ENCODE data around the gene HID1. TPM values are rescaled to one million over a fixed set of nuclear protein-coding genes. Genes with fewer than 3 reads are reported as not detected.
"Not testable (repeated sequence)": the region's sequence is repeated elsewhere in the genome, so short reads cannot be mapped to it uniquely, and the experiment has no call there.

HID1 gene
- total RNA-seq, 3 donors from 2014 or later (not counting 1 experiment from before 2014, with no cell fraction given), result 0.66 to 9.5 (median 2.8) TPM

DNA sequence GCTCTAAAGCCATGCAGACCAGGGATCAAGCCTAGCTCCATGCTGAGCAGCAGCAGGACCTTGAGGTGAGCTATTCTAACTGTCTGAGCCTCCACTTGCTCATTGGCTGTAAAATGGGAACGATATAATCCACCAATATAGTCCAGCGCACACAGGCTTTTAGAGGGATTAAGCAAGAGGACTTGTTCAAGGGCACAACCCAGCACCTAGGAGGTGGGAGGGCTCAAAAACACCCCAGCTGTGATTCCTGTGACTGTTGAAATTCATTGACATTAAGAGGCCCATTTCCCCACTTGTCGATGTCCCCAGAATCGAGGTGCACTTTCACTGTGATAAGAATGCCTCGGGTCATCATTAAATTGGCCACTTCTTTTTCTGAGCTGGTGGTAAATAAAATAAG, 53.7 kb downstream of the HID1 start:
- peaks cover 0 to 18% of the 10 kb centered on the region in 2 donors for H3K27me3 Mint-ChIP-seq (ENCODE audit: low read depth in 2 of 2)
- H3K9me3 ChIP-seq (ENCODE audit: control insufficient read depth, insufficient read depth, low read length), result no peaks in the 10 kb centered on the region
- WGBS (ENCODE audit: insufficient coverage), result 93% methylated on average over 5 of the region's 5 CpGs
- H3K4me1 ChIP-seq (ENCODE audit: control insufficient read depth, insufficient read depth, low read length), result peaks cover 22% of the 10 kb centered on the region
- ATAC-seq, result no peak
- TF ChIP-seq, protein P1, sequence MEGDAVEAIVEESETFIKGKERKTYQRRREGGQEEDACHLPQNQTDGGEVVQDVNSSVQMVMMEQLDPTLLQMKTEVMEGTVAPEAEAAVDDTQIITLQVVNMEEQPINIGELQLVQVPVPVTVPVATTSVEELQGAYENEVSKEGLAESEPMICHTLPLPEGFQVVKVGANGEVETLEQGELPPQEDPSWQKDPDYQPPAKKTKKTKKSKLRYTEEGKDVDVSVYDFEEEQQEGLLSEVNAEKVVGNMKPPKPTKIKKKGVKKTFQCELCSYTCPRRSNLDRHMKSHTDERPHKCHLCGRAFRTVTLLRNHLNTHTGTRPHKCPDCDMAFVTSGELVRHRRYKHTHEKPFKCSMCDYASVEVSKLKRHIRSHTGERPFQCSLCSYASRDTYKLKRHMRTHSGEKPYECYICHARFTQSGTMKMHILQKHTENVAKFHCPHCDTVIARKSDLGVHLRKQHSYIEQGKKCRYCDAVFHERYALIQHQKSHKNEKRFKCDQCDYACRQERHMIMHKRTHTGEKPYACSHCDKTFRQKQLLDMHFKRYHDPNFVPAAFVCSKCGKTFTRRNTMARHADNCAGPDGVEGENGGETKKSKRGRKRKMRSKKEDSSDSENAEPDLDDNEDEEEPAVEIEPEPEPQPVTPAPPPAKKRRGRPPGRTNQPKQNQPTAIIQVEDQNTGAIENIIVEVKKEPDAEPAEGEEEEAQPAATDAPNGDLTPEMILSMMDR (IDR thresholded peaks at IDR 0.05), result no peak
- H3K36me3 Mint-ChIP-seq, result no peaks in the 10 kb centered on the region
- peaks cover 12% of the 10 kb centered on the region for H3K27me3 ChIP-seq (ENCODE audit: control insufficient read depth, insufficient read depth, low read length)
- no peak overlapping the region for H3K27ac ChIP-seq (ENCODE audit: low read length)
- no peak overlapping the region for H3K27ac Mint-ChIP-seq
- H3K36me3 ChIP-seq (ENCODE audit: control insufficient read depth, insufficient read depth, low read length), result no peaks in the 10 kb centered on the region
- intact Hi-C loops (cut with micrococcal nuclease), result no loop called here
- no peak overlapping the region for H3K4me3 Mint-ChIP-seq
- no peaks in the 10 kb centered on the region for H3K9me3 Mint-ChIP-seq
- H3K4me1 Mint-ChIP-seq, result peaks cover 0 to 8% of the 10 kb centered on the region in 2 donors
- H3K4me3 ChIP-seq (ENCODE audit: low read length), result no peak overlapping the region
- DNase-seq, result no peak

DNA sequence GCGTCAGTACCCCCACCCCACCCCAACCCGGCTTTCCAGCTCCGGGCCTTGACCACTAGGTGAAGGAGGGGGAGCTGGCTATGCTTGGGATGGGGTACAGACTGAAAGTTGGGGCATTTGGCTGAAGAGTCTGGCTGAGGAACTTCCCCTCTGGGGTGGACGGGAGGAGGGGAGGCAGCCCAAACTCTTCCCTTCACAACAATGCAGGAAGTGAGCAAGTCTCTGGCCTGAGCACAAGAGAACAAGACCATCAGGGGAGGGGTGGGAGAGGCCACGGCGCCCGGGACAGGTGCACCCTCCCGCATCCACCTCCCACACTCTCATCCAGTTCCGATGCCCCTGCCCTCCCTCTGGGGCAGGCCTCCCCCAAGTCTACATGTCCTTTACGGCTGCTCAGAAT, 55.1 kb downstream of the HID1 start:
- ATAC-seq (no peak), DNase-seq (no peak)
- no peaks in the 10 kb centered on the region for H3K9me3 ChIP-seq (ENCODE audit: control insufficient read depth, insufficient read depth, low read length)
- no peak overlapping the region for H3K27ac ChIP-seq (ENCODE audit: low read length)
- 33% methylated on average over 6 of the region's 10 CpGs for WGBS (ENCODE audit: insufficient coverage)
- peaks cover 9% of the 10 kb centered on the region for H3K4me1 ChIP-seq (ENCODE audit: control insufficient read depth, insufficient read depth, low read length)
- H3K27me3 Mint-ChIP-seq (ENCODE audit: low read depth in 2 of 2), result peaks cover 0 to 12% of the 10 kb centered on the region in 2 donors
- H3K4me3 ChIP-seq (ENCODE audit: low read length), result no peak overlapping the region
- H3K27me3 ChIP-seq (ENCODE audit: control insufficient read depth, insufficient read depth, low read length), result peaks cover 3% of the 10 kb centered on the region
- TF ChIP-seq, protein P1 (IDR thresholded peaks at IDR 0.05), result no peak
- intact Hi-C loops (cut with micrococcal nuclease), result no loop called here
- H3K27ac Mint-ChIP-seq, result no peak overlapping the region
- no peaks in the 10 kb centered on the region for H3K36me3 ChIP-seq (ENCODE audit: control insufficient read depth, insufficient read depth, low read length)
- peaks cover 0 to under 1% of the 10 kb centered on the region in 2 donors for H3K4me1 Mint-ChIP-seq
- H3K36me3 Mint-ChIP-seq, result no peaks in the 10 kb centered on the region
- H3K4me3 Mint-ChIP-seq, result no peak overlapping the region
- H3K9me3 Mint-ChIP-seq, result no peaks in the 10 kb centered on the region

DNA sequence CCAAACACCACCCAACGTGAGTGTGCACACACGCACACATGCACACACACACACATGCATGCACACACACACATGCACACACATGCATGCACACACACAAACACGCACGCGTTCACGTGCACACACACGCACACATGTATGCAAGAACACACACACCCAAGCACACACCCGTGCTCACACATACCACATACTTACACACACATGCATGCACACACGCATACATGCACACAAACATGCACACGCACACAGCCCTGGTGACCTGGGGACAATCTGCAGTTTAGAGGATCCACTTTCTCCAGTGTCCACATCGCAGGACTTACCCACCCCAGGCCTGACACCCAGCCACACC, 55.7 kb downstream of the HID1 start:
- intact Hi-C loops (cut with micrococcal nuclease), result no loop called here
- no peaks in the 10 kb centered on the region for H3K9me3 Mint-ChIP-seq
- H3K36me3 Mint-ChIP-seq, result no peaks in the 10 kb centered on the region
- H3K9me3 ChIP-seq (ENCODE audit: control insufficient read depth, insufficient read depth, low read length), result no peaks in the 10 kb centered on the region
- no peak overlapping the region for H3K27ac Mint-ChIP-seq
- no peak overlapping the region for H3K27ac ChIP-seq (ENCODE audit: low read length)
- peaks cover 9% of the 10 kb centered on the region for H3K4me1 ChIP-seq (ENCODE audit: control insufficient read depth, insufficient read depth, low read length)
- H3K36me3 ChIP-seq (ENCODE audit: control insufficient read depth, insufficient read depth, low read length), result no peaks in the 10 kb centered on the region
- DNase-seq, result no peak
- H3K4me3 Mint-ChIP-seq, result no peak overlapping the region
- peaks cover 0 to 11% of the 10 kb centered on the region in 2 donors for H3K27me3 Mint-ChIP-seq (ENCODE audit: low read depth in 2 of 2)
- no peaks in the 10 kb centered on the region for H3K27me3 ChIP-seq (ENCODE audit: control insufficient read depth, insufficient read depth, low read length)
- TF ChIP-seq, protein P1 (IDR thresholded peaks at IDR 0.05), result no peak
- 92% methylated on average over 11 of the region's 11 CpGs for WGBS (ENCODE audit: insufficient coverage)
- no peaks in the 10 kb centered on the region for H3K4me1 Mint-ChIP-seq
- peak in 1 of 3 donors; percentile 27 for ATAC-seq
- no peak overlapping the region for H3K4me3 ChIP-seq (ENCODE audit: low read length)

DNA sequence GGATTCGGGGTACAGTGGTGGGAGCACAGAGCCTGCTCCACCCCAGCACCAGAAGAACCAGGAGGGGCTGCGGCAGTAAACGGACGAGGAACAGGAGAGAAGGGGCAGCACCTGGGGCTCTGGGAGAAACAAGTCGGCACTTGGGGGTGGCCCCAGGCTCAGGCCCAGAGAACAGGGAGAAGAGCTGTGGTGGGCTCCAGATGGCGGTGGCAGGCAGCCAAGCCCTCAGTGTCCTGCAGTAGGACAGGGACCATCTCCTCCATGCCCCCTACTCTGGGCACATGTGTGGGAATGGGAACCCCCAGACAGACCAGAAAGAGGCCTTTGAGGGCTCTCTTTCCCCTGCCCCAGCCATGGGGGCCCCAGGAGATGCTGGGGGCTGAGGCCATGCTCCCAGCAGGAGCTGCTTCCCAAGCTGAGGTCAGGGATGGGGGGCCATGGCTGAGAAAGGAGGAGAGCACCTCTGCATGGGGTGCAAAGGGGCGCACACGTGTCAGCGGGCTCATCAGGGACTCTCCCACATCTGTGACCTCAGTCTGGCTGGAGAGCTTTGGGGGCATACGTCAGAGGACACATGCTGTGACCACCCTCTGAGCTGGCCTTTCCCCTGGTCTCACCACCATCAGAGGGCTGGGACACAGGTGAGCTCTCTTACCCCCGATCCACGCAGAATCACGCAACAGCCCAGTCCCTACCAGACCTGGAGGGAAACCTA, 56.3 kb downstream of the HID1 start:
- H3K27ac Mint-ChIP-seq, result no peak overlapping the region
- DNase-seq (no peak), ATAC-seq (peak in 1 of 3 donors; percentile 17)
- no peak overlapping the region for H3K4me3 Mint-ChIP-seq
- H3K9me3 ChIP-seq (ENCODE audit: control insufficient read depth, insufficient read depth, low read length), result no peaks in the 10 kb centered on the region
- H3K9me3 Mint-ChIP-seq, result no peaks in the 10 kb centered on the region
- intact Hi-C loops (cut with micrococcal nuclease), result no loop called here
- peaks cover 0 to 8% of the 10 kb centered on the region in 2 donors for H3K27me3 Mint-ChIP-seq (ENCODE audit: low read depth in 2 of 2)
- no peaks in the 10 kb centered on the region for H3K36me3 ChIP-seq (ENCODE audit: control insufficient read depth, insufficient read depth, low read length)
- H3K4me1 Mint-ChIP-seq, result no peaks in the 10 kb centered on the region
- no peaks in the 10 kb centered on the region for H3K36me3 Mint-ChIP-seq
- no peak overlapping the region for H3K27ac ChIP-seq (ENCODE audit: low read length)
- TF ChIP-seq, protein P1 (IDR thresholded peaks at IDR 0.05), result no peak
- whole genome bisulfite sequencing (ENCODE audit: insufficient coverage), result 92% methylated on average over 13 of the region's 13 CpGs
- no peak overlapping the region for H3K4me3 ChIP-seq (ENCODE audit: low read length)
- peaks cover 9% of the 10 kb centered on the region for H3K4me1 ChIP-seq (ENCODE audit: control insufficient read depth, insufficient read depth, low read length)
- no peaks in the 10 kb centered on the region for H3K27me3 ChIP-seq (ENCODE audit: control insufficient read depth, insufficient read depth, low read length)

DNA sequence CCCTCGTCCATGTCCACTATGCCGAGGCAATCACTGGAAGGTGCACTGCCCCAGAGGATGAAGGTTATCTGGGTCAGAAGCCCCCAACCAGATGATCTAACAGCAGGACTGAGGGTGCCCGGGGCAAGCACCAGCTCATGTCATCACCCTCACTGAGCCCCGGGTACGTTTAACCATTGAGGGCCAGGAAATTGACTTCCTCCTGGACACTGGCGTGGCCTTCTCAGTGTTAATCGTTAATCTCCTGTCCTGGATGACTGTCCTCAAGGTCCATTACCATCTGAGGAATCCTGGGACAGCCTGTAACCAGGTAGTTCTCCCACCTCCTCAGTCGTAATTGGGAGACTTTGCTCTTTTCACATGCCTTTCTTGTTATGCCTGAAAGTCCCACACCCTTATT, 61.1 kb downstream of the HID1 start:
- H3K4me3 Mint-ChIP-seq; H3K9me3 Mint-ChIP-seq; ATAC-seq; H3K36me3 ChIP-seq (ENCODE audit: control insufficient read depth, insufficient read depth, low read length); H3K27me3 Mint-ChIP-seq (ENCODE audit: low read depth in 2 of 2); intact Hi-C loops (cut with micrococcal nuclease); DNase-seq; H3K27ac Mint-ChIP-seq; H3K9me3 ChIP-seq (ENCODE audit: control insufficient read depth, insufficient read depth, low read length); H3K27me3 ChIP-seq (ENCODE audit: control insufficient read depth, insufficient read depth, low read length); H3K36me3 Mint-ChIP-seq; H3K4me3 ChIP-seq (ENCODE audit: low read length); H3K4me1 ChIP-seq (ENCODE audit: control insufficient read depth, insufficient read depth, low read length); H3K4me1 Mint-ChIP-seq; H3K27ac ChIP-seq (ENCODE audit: low read length): not testable (repeated sequence)
- 86% methylated on average over 7 of the region's 8 CpGs for WGBS (ENCODE audit: insufficient coverage)
